Panc1 (cell line): ENCODE data around the gene COL27A1. TPM values are rescaled to one million over a fixed set of nuclear protein-coding genes. Genes with fewer than 3 reads are reported as not detected.

ENCODE experiments used
- ATAC-seq: fragments of 200-7000 bp; cut with Tn5 transposase; 2 replicates; pipeline ENCODE4 v1.9.1; 2020; ENCODE audit warnings: mild to moderate bottlenecking, moderate library complexity
- BruUV-seq: library from RNA; stranded (reverse); fragments of 400-500 nt; replicated peaks from 2 replicates; lab custom pipeline; 2021; lab: Mats Ljungman, UMichigan
- CTCF ChIA-PET: fragments of 300-600 bp; sonication (Branson Sonifier 250); formaldehyde crosslinking; loops from one replicate; lab custom pipeline; 2022; ENCODE audit warnings: antibody characterized with exemption; lab: Charles Lee
- POLR2A ChIA-PET: fragments of 300-600 bp; sonication (Branson Sonifier 250); formaldehyde crosslinking; loops from one replicate; lab custom pipeline; 2022; ENCODE audit warnings: antibody characterized with exemption; lab: Charles Lee
- DNase-seq: peaks from one replicate; pipeline ENCODE4 v3.0.0-alpha.2; 2010; ENCODE audit warnings: low read depth, low spot score
- H3K27ac ChIP-seq: 2 replicates; pipeline ENCODE4 v1.5.1; 2011; ENCODE audit warnings: mild to moderate bottlenecking, low read length, inconsistent platforms
- H3K27me3 ChIP-seq: fragments of 200-500 bp; sonication (Bioruptor generic); 2 replicates; pipeline ENCODE4 v1.6.0; 2014; ENCODE audit warnings: low read length, inconsistent platforms; ENCODE audit not compliant: control insufficient read depth, insufficient read depth
- H3K36me3 ChIP-seq: fragments of 200-500 bp; sonication (Bioruptor generic); 2 replicates; pipeline ENCODE4 v1.5.1; 2014; ENCODE audit warnings: inconsistent platforms, mild to moderate bottlenecking, low read length, moderate library complexity; ENCODE audit not compliant: control insufficient read depth, insufficient read depth
- H3K4me1 ChIP-seq: 2 replicates; pipeline ENCODE4 v1.5.1; 2011; ENCODE audit warnings: inconsistent platforms, mild to moderate bottlenecking, low read length, moderate library complexity; ENCODE audit not compliant: control insufficient read depth, insufficient read depth
- H3K4me3 ChIP-seq, 2 experiments: 2 replicates each; pipeline ENCODE4 v1.5.1; 2011 to 2012; ENCODE audit warnings: low read depth in 2 of 2, low read length in 2 of 2, mild to moderate bottlenecking in 2 of 2, inconsistent platforms in 1 of 2, moderate library complexity in 1 of 2
- H3K9me3 ChIP-seq: fragments of 200-500 bp; sonication (Bioruptor generic); 2 replicates; pipeline ENCODE4 v1.5.1; 2014; ENCODE audit warnings: low read depth, mild to moderate bottlenecking, inconsistent platforms, low read length, moderate library complexity; ENCODE audit not compliant: control insufficient read depth, insufficient read depth
- POLR2AphosphoS5 ChIP-seq: IDR thresholded peaks from 2 replicates; pipeline ENCODE4 v1.6.1; 2012; ENCODE audit warnings: mild to moderate bottlenecking, low read depth, low read length, moderate library complexity
- SIN3A ChIP-seq: IDR thresholded peaks from 2 replicates; pipeline ENCODE4 v1.6.1; 2012; ENCODE audit warnings: low read depth, mild to moderate bottlenecking, low read length, moderate library complexity, borderline replicate concordance; ENCODE audit not compliant: insufficient read depth
- TCF7L2 ChIP-seq: IDR thresholded peaks from 2 replicates; pipeline ENCODE4 v1.6.1; 2011; ENCODE audit warnings: mild to moderate bottlenecking, low read depth, low read length, inconsistent platforms
- in situ Hi-C: cut with HindIII; loops from 2 replicates; pipeline ENCODE4 v1.10.0; 2016; ENCODE audit warnings: low sequenced_read_pairs, low pct_unique_long_range_greater_than_20kb
- intact Hi-C: fragments of 100-400 bp; cut with micrococcal nuclease; formaldehyde crosslinking; loops from one replicate; pipeline ENCODE4 v1.10.0; 2022; ENCODE audit not compliant: unreplicated experiment
- total RNA-seq: library from RNA; stranded (reverse); gene quantifications from one replicate; pipeline ENCODE4 v1.2.1, GENCODE V29; 2021; ENCODE audit not compliant: unreplicated experiment
- TF ChIP-seq, protein P1 (sequence below), 2 experiments: IDR thresholded peaks; 2 replicates each; pipeline ENCODE4 v1.6.1; 2011 to 2012; ENCODE audit warnings: low read depth in 2 of 2, control low read depth in 1 of 2, low read length in 1 of 2, mild to moderate bottlenecking in 1 of 2, moderate library complexity in 1 of 2; ENCODE audit not compliant: insufficient read depth in 1 of 2
- TF ChIP-seq, protein P2 (sequence below): fragments of 450-650 bp; IDR thresholded peaks from 2 replicates; pipeline ENCODE4 v1.5.1; 2017; ENCODE audit warnings: mild to moderate bottlenecking

The COL27A1 gene
- total RNA-seq, 1 experiment from 2014 or later = 5.1 TPM

DNA sequence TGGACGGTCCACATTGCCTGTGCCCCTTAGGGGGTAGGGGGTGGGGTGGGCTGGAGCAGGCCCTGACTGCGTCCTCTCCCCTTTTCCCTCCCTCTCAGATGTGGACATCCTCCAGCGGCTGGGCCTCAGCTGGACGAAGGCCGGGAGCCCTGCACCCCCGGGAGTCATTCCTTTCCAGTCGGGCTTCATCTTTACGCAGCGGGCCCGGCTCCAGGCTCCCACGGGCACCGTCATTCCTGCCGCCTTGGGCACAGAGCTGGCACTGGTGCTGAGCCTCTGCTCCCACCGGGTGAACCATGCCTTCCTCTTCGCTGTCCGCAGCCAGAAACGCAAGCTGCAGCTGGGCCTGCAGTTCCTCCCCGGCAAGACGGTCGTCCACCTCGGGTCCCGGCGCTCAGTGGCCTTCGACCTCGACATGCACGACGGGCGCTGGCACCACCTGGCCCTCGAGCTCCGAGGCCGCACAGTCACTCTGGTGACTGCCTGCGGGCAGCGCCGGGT is 12.3 kb downstream of the COL27A1 start:
- ATAC-seq = no peak
- in situ Hi-C loops (no loop called here), intact Hi-C loops (no loop called here)
- ChIA-PET CTCF (no interaction called here), POLR2A (no interaction called here)
- H3K27ac ChIP-seq = no peak overlapping the region
- no peak for DNase-seq
- BruUV-seq = no TSS peak
- no peak overlapping the region for H3K4me3 ChIP-seq
- TF ChIP-seq SIN3A (no peak), POLR2AphosphoS5 (no peak)
- TF ChIP-seq, protein P1, sequence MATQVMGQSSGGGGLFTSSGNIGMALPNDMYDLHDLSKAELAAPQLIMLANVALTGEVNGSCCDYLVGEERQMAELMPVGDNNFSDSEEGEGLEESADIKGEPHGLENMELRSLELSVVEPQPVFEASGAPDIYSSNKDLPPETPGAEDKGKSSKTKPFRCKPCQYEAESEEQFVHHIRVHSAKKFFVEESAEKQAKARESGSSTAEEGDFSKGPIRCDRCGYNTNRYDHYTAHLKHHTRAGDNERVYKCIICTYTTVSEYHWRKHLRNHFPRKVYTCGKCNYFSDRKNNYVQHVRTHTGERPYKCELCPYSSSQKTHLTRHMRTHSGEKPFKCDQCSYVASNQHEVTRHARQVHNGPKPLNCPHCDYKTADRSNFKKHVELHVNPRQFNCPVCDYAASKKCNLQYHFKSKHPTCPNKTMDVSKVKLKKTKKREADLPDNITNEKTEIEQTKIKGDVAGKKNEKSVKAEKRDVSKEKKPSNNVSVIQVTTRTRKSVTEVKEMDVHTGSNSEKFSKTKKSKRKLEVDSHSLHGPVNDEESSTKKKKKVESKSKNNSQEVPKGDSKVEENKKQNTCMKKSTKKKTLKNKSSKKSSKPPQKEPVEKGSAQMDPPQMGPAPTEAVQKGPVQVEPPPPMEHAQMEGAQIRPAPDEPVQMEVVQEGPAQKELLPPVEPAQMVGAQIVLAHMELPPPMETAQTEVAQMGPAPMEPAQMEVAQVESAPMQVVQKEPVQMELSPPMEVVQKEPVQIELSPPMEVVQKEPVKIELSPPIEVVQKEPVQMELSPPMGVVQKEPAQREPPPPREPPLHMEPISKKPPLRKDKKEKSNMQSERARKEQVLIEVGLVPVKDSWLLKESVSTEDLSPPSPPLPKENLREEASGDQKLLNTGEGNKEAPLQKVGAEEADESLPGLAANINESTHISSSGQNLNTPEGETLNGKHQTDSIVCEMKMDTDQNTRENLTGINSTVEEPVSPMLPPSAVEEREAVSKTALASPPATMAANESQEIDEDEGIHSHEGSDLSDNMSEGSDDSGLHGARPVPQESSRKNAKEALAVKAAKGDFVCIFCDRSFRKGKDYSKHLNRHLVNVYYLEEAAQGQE (IDR thresholded peaks at IDR 0.05; ENCODE audit: insufficient read depth in 1 of 2, low read depth in 2 of 2, low read length in 1 of 2) = no peak
- no peaks in the 10 kb centered on the region for H3K9me3 ChIP-seq
- no peaks in the 10 kb centered on the region for H3K27me3 ChIP-seq
- peaks cover 4% of the 10 kb centered on the region for H3K4me1 ChIP-seq
- H3K36me3 ChIP-seq = no peaks in the 10 kb centered on the region

- ChIA-PET CTCF (no interaction called here), POLR2A (no interaction called here)
- intact Hi-C loops (no loop called here), in situ Hi-C loops (no loop called here)
- BruUV-seq = no TSS peak
- TF ChIP-seq POLR2AphosphoS5 = no peak
- TF ChIP-seq, protein P1 (IDR thresholded peaks at IDR 0.05; ENCODE audit: insufficient read depth in 1 of 2, low read depth in 2 of 2, low read length in 1 of 2) = no peak
- TF ChIP-seq TCF7L2 = no peak
- TF ChIP-seq, protein P2, sequence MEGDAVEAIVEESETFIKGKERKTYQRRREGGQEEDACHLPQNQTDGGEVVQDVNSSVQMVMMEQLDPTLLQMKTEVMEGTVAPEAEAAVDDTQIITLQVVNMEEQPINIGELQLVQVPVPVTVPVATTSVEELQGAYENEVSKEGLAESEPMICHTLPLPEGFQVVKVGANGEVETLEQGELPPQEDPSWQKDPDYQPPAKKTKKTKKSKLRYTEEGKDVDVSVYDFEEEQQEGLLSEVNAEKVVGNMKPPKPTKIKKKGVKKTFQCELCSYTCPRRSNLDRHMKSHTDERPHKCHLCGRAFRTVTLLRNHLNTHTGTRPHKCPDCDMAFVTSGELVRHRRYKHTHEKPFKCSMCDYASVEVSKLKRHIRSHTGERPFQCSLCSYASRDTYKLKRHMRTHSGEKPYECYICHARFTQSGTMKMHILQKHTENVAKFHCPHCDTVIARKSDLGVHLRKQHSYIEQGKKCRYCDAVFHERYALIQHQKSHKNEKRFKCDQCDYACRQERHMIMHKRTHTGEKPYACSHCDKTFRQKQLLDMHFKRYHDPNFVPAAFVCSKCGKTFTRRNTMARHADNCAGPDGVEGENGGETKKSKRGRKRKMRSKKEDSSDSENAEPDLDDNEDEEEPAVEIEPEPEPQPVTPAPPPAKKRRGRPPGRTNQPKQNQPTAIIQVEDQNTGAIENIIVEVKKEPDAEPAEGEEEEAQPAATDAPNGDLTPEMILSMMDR = no peak
- no peak for TF ChIP-seq SIN3A
- no peak for ATAC-seq
- no peak for DNase-seq
- H3K4me1 ChIP-seq = peaks cover under 1% of the 10 kb centered on the region; the same call in 1 of the 2 replicates
- no peaks in the 10 kb centered on the region for H3K36me3 ChIP-seq
- H3K9me3 ChIP-seq = no peaks in the 10 kb centered on the region
- H3K27me3 ChIP-seq = no peaks in the 10 kb centered on the region
- no peak overlapping the region for H3K4me3 ChIP-seq
- H3K27ac ChIP-seq = no peak overlapping the region
Observed at GRCh38 chr9:114168281-114169028, 13.1 kb downstream of the COL27A1 start.
